ENCODE results near the gene SNRK. TPM values are rescaled to one million over a fixed set of nuclear protein-coding genes. Genes with fewer than 3 reads are reported as not detected.

The SNRK gene, protein sequence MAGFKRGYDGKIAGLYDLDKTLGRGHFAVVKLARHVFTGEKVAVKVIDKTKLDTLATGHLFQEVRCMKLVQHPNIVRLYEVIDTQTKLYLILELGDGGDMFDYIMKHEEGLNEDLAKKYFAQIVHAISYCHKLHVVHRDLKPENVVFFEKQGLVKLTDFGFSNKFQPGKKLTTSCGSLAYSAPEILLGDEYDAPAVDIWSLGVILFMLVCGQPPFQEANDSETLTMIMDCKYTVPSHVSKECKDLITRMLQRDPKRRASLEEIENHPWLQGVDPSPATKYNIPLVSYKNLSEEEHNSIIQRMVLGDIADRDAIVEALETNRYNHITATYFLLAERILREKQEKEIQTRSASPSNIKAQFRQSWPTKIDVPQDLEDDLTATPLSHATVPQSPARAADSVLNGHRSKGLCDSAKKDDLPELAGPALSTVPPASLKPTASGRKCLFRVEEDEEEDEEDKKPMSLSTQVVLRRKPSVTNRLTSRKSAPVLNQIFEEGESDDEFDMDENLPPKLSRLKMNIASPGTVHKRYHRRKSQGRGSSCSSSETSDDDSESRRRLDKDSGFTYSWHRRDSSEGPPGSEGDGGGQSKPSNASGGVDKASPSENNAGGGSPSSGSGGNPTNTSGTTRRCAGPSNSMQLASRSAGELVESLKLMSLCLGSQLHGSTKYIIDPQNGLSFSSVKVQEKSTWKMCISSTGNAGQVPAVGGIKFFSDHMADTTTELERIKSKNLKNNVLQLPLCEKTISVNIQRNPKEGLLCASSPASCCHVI
- 10 to 100 TPM; 25.2 to 25.6 TPM for total RNA-seq

DNA sequence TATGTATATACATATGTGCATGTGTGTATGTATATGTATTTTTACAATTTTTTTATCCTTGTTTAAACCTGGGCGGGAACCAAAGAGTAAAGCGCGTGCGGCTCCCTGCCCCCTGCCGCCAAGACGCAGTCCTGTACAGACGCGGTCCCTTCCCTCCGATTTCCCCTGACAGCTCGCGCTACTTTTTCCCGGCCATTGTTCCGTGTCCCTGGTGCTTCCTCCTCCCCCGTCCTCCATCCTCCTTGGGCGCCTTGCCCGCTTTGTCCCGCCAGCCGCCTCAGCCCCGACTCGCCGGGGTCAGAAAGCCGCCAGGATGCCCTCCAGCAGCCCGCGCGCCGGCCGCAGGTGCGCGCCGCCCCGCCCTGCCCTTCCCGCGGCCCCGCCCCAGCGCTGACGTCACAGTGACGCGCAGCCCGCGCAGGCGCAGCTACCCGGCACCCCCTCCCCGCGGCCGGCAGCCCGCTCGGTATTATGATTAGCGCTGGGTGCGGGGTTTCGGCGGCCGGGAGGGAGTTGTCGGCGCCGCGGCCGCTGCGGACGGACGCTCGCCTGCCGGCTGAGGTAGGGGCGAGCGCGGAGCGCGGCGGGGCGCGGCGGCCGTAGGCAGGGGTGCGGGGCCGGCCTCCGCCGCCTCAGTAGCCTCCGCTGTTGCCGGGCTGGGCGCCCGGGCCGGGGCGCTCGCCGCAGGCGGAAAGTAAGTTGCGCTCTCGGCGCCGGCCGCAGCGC lies at the start of gene SNRK:
Gene SNRK (plus strand): TSS at position 426 of the 726 bp plus-strand sequence. CDS start 16,664 bp downstream, outside the sequence.
- ChIA-PET CTCF (interaction anchor here (1.7 kb wide), 1 partner anchor 123 kb away, joined by 4 read pairs; no protein-coding TSS in a partner anchor), POLR2A (interaction anchor here (0.7 kb wide), 1 partner anchor 11 kb away, joined by 4 read pairs; no protein-coding TSS in a partner anchor)

DNA sequence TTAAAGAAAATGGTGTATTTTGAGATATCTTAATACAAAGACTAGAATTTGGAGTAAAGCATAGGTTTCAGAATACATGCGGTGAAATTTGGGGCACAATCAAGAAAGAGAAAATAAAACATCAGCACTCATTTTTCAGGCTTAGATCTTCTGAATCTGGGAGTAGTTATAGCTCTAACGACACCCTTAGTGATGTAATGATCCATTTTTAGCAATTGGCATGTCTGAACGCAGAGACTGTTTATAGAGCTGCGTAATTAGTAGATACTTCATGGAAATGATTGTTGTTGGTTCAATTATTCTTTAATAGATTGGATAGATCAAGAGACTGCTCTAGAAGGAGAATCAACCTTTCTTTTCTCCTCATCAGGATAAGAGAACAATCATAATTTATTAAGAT lies 47.5 kb upstream of the SNRK start:
- POLR2A ChIA-PET: no interaction called here
- CTCF ChIA-PET: no interaction called here

DNA sequence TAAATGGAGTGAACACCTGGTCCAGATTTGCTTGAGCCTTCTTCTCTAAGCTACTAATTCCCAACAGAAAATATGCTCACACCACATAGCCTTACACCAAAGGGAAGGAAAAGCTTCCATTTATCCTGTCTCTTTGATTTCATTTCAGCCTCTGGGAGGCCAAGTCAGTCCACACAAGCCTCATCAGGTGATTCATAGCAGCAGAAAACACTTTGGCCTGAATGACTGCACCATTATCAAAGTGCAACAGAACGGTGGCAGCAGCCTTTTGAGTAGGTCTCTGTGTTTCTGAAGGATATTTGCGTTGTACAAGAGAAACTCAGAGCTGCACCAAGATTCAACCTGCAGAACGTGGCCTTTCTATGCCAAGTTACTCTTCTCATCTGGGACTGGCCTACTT lies 46.6 kb upstream of the SNRK start:
- ChIA-PET POLR2A (no interaction called here), CTCF (no interaction called here)

DNA sequence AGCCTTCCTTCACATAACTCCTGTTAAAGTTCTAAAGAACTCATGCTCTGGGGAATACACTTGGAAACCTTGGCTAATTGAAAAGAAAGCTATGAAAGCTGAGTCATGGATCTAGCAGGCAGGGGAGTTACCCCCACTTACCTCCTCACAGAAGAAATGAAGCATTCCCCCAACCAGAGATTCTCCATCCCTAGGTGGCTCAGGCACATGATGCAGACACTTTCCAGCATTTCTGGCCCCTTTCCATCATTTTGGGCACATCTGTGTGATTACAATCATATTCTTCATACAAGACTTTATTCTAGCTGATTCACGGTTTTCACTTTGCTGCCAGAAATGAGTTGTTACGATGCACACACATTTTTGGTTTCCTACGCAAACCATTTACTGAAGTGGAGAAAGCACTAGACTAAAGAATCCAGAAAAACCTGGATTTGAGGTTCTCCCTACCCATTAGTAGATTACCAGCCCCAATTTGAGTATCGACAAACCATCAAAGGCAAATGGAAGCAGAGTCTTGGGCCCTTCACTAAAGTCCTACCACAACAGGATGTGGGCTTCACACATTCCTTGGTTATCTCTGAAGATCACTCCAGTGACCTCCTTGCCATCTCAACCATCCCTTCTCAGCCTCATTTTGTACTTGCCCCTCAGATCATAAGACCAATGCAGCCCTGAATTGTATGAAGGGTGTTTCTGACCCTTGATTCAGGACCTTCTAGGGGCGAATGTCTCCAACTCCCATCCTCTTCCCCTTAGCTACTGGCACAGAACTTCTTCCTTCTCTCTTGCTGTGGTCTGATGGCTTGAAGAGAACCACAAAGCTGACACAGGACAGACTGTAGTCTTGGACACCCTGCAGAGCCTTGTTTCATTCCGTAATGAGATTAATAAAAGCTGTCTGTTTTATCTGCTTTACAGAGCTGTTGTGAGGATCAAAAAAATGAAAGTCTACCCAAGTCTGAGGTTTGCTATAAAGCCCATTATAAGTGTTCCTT lies 42.5 kb upstream of the SNRK start:
- ChIA-PET CTCF (interaction anchor here (1.1 kb wide), 1 partner anchor 260 kb away, joined by 3 read pairs; no protein-coding TSS in a partner anchor), POLR2A (no interaction called here)

DNA sequence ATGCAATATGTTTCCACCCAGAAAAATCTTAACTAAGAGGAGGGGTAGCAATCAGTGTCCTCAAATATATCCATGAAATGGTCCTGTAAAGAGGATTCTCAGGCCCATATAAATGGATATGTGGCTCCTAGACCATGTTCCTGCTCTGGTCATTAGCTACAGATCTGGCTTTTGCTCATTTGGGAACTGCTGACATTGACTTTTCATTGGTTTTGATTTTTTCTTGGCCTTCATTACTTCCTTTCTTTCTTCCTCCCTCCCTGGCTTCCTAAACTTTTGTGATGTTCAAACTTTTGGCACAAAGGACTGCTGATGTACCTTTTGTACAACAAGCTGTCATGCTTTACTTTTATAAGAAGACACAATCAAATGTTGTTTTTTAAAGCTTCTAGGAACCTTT lies 41.6 kb upstream of the SNRK start:
- CTCF ChIA-PET: no interaction called here
- POLR2A ChIA-PET: no interaction called here

DNA sequence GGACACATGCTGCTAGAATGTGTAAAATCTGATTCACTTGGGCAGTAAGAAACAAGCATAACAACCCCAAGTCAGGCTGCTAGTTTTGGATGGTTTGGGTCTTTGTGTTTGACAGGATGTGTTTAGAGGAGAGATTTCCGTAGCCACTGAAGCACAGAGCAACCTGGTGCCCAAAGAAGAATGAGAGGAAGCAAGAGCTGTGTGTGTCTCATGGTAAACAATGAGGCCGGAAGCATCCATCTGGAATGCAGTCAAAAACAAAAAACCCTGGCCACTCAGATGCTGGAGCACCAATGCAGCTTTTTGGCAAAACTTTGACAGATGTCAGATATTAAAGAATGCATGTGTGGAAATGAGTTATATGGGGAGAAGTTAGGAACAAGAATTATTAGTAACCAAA lies 39.4 kb upstream of the SNRK start:
- POLR2A ChIA-PET: no interaction called here
- CTCF ChIA-PET: no interaction called here

DNA sequence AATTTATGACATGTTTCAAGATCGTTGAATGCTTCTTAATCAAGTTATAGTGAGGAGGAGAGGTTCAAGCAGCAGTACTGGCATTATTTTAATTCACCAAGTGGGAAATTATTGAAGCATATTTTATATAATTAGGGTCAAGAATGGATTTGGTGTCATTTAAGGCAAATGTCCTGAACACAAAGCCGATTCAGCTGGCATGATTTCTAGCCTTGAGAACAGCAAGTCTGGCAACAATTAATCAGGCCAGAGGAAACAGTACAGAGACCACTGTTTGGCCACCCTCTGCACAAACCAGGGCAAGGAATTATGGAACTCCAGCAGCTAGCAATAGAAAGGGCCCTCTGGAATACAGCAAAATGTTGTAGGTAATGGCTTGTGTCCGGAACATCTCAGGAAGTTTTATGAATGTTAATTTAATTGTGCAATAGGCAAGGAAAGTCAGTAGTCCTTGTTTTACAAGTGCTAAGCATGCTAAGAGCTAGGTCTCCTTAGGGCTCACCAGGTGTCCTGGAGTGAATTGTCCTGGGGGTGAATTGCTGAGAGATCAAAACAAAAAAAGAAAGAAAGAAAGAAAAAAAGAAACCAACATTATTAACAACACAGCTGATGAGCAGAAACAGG lies 38.7 kb upstream of the SNRK start:
- ChIA-PET POLR2A (no interaction called here), CTCF (no interaction called here)

DNA sequence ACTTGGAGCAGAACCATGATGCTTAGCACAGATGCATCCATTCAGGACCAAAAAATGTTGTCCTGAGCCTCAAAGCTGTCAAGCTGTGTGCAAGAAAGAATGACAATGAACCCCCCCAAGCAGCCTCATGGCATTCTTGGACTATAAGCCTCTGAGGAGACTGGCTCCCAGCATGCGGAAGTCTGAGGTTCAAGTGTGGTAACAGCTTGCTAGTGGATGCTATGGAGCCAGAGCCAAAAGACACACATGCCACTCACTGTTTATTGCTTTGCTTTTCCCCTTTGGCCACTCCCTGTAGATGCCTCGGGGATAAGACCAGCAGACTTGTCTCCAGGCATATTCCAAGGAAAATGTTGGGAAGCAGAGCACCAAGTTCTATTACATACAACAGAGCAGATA lies 38.2 kb upstream of the SNRK start:
- CTCF ChIA-PET: no interaction called here
- POLR2A ChIA-PET: no interaction called here

DNA sequence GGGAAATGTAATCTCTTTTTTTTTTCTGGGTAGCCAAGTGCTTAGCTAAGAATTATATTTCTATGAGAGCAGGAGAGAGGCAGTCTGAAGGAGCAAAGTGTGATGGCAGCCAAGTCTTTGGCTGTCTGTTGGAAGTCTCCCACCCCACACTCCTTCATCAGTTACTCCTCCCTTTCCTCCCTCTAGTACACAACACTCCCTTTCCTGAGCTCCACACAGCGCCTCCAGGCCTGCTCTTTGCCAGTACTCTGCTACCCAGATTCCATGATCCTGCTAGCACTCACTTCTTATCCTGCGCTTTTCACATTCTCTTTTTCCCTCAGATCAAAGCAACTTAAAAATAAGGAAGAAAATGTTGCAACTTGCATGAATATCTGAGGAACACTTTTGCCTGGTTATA lies 37.4 kb upstream of the SNRK start:
- CTCF ChIA-PET: no interaction called here
- POLR2A ChIA-PET: no interaction called here

DNA sequence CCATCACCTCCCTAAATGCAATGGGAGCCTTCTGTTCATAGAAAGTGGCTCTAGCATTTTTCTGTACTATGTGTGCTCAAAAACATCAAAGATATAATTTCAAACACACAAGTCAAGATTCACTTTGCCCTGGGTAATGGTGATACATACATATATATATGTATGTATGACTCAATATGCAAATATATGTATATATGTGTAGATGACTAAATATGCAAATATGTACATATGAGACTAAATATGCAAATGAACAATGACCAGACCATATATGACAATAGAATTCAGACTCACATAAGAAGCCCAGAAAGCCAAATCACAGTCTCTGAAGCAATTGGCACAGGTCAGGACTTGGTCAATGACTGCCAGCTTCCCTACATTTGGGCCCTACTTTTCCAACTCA lies 36.9 kb upstream of the SNRK start:
- CTCF ChIA-PET: no interaction called here

DNA sequence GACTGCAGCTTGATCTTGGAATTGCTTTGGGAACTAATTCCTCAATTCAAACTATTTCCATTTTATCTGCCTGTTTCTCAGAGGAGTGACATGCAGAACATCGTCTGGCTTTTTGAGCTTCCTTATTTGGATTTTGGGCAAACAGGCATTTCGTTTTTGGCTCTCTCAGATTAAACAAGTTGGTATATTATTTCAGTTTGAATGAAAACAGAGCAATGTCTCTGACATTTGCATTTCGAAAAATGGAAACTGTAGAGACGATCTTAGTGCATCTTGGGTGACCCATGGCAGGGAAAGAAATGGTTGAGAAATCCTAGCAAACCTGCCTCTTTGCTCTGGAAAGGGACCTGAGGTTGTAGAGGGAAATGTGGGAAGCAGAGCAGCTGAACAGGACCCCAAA lies 33.0 kb upstream of the SNRK start:
- POLR2A ChIA-PET: no interaction called here
- CTCF ChIA-PET: no interaction called here

More for the DNA sequence above, 36.9 kb upstream of the SNRK start:
- POLR2A ChIA-PET: no interaction called here

DNA sequence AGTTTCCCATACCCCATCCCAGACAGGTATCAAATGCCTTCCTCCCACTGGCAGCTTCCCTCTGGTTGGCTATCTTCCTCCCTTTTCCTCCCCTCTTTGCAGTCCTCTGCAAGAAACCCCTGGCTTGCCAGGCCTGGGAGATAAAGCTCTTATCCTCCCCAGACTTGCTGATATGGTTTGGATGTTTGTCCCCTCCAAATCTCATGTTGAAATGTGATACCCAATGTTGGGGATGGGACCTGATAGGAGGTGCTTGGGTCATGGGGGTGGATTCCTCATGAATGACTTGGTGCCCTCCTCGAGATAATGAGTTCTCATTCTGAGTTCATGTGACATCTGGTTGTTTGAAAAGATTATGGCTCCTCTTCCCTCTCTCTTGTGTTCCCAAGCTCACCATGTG lies 32.2 kb upstream of the SNRK start:
- POLR2A ChIA-PET: no interaction called here

DNA sequence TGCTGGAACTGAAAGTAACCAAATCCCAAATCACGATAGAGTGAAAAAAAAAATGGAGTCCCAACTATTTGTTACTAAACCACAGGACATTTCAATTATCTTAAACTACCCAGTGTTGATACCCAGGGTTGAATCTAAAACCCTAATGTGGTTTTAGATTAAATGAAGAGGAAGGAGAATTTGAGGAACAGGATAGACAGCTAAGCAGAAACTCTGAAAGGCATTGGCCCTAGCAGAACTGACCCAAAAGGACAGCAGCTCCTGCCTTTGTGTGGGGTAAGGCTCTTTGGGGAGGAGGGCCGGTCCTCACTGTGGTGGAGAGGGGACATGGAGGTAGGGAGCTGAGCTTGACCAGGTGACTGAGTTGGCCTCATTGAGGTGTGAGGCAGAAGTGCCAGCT lies 30.7 kb upstream of the SNRK start:
- POLR2A ChIA-PET: no interaction called here
- CTCF ChIA-PET: interaction anchor here (0.9 kb wide), 1 partner anchor 280 kb away, joined by 4 read pairs; no protein-coding TSS in a partner anchor

More for the DNA sequence above, 32.2 kb upstream of the SNRK start:
- CTCF ChIA-PET: no interaction called here

DNA sequence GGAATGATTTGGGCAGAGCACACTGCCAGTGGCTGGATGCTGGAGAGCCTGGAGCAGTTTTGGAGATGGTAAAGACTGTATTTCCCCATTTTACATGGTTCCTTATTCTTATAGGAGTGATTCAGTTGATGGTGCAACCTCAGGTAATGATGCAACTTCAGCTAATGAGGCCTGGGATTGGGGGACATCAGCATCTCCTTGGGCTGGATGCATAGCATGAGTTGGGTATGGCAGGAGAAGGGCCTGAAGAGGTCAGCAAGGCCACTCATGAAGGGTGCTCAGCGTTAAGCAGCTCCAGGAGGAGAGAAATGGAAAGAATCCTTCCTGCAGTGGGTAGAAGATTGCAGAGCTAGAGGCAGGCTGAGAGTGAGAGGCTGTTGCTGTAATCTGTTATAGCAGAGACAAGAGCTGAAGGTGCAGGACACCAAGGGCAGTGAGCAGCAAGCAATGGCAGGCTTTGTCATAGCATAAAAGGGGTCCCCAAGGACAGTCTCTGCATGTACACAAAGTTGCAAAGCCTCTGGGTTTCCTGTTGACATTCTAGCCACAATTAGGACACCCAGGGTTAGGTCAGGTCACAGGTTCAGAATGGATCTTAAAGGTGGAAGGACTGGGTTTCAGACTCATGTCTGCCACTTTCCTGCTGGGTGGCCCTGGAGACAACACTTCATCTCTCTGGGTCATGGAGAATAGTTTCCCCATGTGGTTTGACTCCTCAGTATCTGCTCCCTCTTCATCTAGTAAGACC lies 29.5 kb upstream of the SNRK start:
- POLR2A ChIA-PET: no interaction called here
- CTCF ChIA-PET: no interaction called here

DNA sequence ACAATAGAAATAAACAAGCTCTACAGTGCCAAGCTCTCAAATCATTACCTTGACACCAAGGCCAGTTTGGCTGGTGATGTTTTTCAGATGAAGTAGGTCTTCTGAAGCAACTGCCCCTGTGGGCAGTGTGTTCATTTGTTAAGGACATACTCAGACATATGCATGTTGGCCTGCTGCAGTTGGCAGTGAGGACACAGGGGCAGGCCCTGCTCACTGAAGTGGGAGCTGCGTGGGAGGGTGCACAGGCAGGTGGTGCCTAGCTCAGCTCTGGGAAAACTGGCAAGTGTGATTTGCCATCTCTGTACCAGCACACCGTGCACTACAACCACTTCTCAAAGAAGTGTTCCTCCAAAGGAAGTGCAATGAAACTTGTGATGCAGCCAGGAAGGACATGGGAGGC lies 28.5 kb upstream of the SNRK start:
- POLR2A ChIA-PET: no interaction called here
- CTCF ChIA-PET: no interaction called here

DNA sequence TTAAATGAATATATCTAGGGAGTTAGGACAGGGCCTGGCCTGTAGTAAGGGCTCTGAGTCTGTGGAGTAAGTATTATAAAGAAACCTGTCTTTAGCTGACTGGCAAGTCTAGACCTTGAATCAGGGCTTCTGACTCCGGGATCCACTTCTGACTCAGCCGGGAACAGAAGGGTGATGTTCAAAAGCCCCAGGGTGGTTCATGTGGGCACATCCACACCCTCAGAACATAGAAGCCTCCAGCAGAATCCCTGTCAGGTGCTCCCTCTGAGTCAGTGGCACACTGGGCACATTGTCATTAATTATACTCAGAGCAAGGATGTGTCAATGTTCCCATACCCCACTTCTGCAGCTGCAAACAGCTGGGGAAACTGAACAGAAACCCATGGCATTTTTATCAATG lies 26.7 kb upstream of the SNRK start:
- POLR2A ChIA-PET: no interaction called here
- CTCF ChIA-PET: no interaction called here

DNA sequence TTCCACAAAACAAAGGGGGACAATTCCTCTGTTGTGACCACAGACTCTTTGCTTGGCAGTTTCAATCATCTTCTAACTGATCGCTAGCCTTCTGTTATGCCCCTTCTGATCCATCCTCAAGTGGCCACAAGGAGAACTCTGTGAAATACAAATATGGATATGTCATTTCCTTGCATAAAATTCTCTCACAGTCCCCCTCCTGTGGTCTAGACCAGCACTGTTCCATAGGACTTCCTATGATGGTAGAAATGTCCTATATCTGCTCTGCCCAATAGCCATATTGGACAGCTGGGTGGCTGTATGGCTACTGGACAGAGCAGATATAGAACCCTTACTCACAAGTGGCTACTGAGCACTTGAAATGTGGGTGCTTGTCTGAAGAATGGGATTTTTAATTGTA lies 25.9 kb upstream of the SNRK start:
- ChIA-PET POLR2A (no interaction called here), CTCF (no interaction called here)

DNA sequence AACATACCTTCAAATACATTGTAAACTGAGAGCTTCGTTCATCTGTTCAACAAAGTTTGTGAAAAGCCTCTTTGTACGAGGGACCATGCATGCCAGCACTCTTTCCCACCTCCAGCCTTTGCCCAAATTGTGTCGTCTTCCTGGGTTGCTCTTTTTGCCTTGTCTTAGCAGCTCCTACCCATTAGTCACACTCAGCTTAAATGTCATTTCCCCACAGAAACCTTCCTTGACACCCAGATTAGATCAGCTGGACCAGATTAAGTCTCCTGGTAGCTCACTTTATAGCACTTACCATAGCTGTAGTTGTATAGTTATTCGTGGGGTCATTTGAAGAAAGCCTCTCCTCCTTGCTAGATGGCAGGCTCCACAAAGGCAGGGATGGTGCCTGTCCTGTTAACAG lies 24.1 kb upstream of the SNRK start:
- POLR2A ChIA-PET: no interaction called here
- CTCF ChIA-PET: no interaction called here

DNA sequence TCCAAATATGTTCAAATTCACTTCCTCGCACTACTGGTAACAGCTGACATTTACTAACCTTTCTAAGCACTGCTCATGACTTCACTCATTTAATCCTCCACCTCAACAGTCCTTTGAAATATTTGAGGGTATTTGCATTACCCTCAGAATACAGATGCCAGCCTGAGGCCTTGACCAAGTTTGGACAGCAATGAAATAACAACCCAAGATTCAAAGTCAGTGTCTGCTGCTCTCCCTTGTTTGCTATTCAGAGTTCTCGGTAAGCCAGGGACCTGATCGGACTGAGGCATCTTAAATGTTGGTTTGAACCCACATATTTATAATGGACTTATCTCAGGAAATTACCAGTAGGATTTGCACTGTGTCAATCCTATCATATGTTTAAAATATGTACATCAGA lies 19.9 kb upstream of the SNRK start:
- POLR2A ChIA-PET: no interaction called here
- CTCF ChIA-PET: no interaction called here

Measured in activated CD8-positive, alpha-beta memory T cell treated with anti-CD3 and anti-CD28 coated beads for 36 hours (primary cell).